ENCODE measurements around the gene ADAP1.

DNA sequence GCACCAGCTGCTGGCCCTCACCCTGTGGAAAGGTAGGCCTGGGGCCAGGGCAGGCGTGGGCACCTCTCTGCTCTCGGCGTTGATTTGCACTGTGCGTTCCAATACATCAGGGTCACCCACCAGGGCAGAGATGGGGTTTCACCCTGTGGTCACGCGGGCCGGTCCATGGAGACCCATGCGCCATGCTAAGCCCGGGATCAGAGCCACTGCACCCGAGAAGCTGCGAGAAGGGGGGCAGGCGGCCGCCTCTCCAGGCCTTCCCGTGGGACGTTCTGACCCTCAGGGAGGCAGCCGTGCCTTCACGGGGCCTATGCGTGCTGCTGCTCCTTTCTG is 67.0 kb downstream of the ADAP1 start:
- TF ChIP-seq, protein P1, sequence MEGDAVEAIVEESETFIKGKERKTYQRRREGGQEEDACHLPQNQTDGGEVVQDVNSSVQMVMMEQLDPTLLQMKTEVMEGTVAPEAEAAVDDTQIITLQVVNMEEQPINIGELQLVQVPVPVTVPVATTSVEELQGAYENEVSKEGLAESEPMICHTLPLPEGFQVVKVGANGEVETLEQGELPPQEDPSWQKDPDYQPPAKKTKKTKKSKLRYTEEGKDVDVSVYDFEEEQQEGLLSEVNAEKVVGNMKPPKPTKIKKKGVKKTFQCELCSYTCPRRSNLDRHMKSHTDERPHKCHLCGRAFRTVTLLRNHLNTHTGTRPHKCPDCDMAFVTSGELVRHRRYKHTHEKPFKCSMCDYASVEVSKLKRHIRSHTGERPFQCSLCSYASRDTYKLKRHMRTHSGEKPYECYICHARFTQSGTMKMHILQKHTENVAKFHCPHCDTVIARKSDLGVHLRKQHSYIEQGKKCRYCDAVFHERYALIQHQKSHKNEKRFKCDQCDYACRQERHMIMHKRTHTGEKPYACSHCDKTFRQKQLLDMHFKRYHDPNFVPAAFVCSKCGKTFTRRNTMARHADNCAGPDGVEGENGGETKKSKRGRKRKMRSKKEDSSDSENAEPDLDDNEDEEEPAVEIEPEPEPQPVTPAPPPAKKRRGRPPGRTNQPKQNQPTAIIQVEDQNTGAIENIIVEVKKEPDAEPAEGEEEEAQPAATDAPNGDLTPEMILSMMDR (conservative IDR thresholded peaks at IDR 0.05; ENCODE audit: low read length), result no peak
- no peak for TF ChIP-seq EZH2phosphoT487 (IDR thresholded peaks at IDR 0.05; ENCODE audit: borderline replicate concordance, low read depth, low read length)

All from OCI-LY7 (cell line).